HepG2 (cell line): ENCODE results near the gene ASAP2. TPM values are rescaled to one million over a fixed set of nuclear protein-coding genes. Genes with fewer than 3 reads are reported as not detected.

Experiments used
- ATAC-seq: fragments of 200-7000 bp; cut with Tn5 transposase; 3 replicates; pipeline ENCODE4 v1.9.1; 2020; ENCODE audit warnings: mild to moderate bottlenecking, moderate library complexity
- BruUV-seq: library from RNA; stranded (reverse); fragments of 400-500 nt; replicated peaks from 2 replicates; lab custom pipeline; 2021; lab: Mats Ljungman, UMichigan
- CTCF ChIA-PET: fragments of 300-600 bp; formaldehyde crosslinking; extraction: SDS; loops from one replicate; lab custom pipeline; 2021; ENCODE audit warnings: low total read pairs, inconsistent platforms, low intra/inter-chr PET ratio; lab: Yijun Ruan, JAX
- POLR2A ChIA-PET: fragments of 350-600 bp; sonication (Branson Sonifier 250); formaldehyde crosslinking; loops from one replicate; lab custom pipeline; 2020; ENCODE audit warnings: antibody characterized with exemption, inconsistent platforms; lab: Yijun Ruan, JAX
- DNase-seq: peaks from one replicate; pipeline ENCODE4 v3.0.0-alpha.2; 2015; ENCODE audit warnings: low spot score
- FAIRE-seq: peaks from 3 replicates; lab custom pipeline; 2011; peaks lifted over from hg19 to GRCh38; lab: Jason Lieb, UNC
- H2AFZ ChIP-seq: one replicate; pipeline ENCODE4 v1.6.1; 2011; ENCODE audit warnings: low read length, inconsistent platforms
- H3K27ac ChIP-seq: fragments of 300-600 bp; 3 replicates; pipeline ENCODE4 v1.8.0; 2011; ENCODE audit warnings: mixed run types, mild to moderate bottlenecking, mixed read lengths, low read length, inconsistent platforms; ENCODE audit not compliant: insufficient read depth; ENCODE audit errors: extremely low read length
- H3K27me3 ChIP-seq, 2 experiments: fragments of 200-600 bp in 1 of 2; 2 replicates in 1 of 2; 3 replicates in 1 of 2; pipeline versions ENCODE4 v1.6.0 to v1.8.0; 2011; ENCODE audit warnings: low read length in 2 of 2, mild to moderate bottlenecking in 2 of 2, moderate library complexity in 2 of 2, inconsistent platforms in 1 of 2; ENCODE audit not compliant: insufficient read depth in 2 of 2, control insufficient read depth in 1 of 2
- H3K36me3 ChIP-seq, 2 experiments: fragments of 200-600 bp in 1 of 2; replicated peaks in 1 of 2; 2 replicates in 1 of 2; 3 replicates in 1 of 2; pipeline versions ENCODE4 v1.5.1 to v1.8.0; 2011; ENCODE audit warnings: low read length in 2 of 2, inconsistent platforms in 1 of 2; ENCODE audit not compliant: insufficient read depth in 2 of 2, control insufficient read depth in 1 of 2
- H3K4me1 ChIP-seq: 2 replicates; pipeline ENCODE4 v1.5.1; 2012; ENCODE audit warnings: low read length, inconsistent platforms; ENCODE audit not compliant: insufficient read depth
- H3K4me2 ChIP-seq: 2 replicates; pipeline ENCODE4 v1.6.0; 2011; ENCODE audit warnings: low read depth, low read length, inconsistent platforms
- H3K4me3 ChIP-seq, 3 experiments: fragments of 200-600 bp in 1 of 3; sonication (generic), shearing (Covaris generic) in 1 of 3; replicated peaks in 1 of 3; 2 replicates each; pipeline ENCODE4 v1.5.1; 2011 to 2016; ENCODE audit warnings: low read length in 3 of 3, inconsistent platforms in 2 of 3, low read depth in 2 of 3, mild to moderate bottlenecking in 2 of 3, control low read depth in 1 of 3, mixed read lengths in 1 of 3; ENCODE audit not compliant: insufficient read depth in 1 of 3
- H3K79me2 ChIP-seq: one replicate; pipeline ENCODE4 v1.6.1; 2011; ENCODE audit warnings: low read length, inconsistent platforms; ENCODE audit not compliant: insufficient read depth
- H3K9ac ChIP-seq: 2 replicates; pipeline ENCODE4 v1.6.0; 2011; ENCODE audit warnings: mild to moderate bottlenecking, low read depth, low read length, inconsistent platforms; ENCODE audit not compliant: insufficient read depth
- H3K9me3 ChIP-seq: 2 replicates; pipeline ENCODE4 v1.5.1; 2012; ENCODE audit warnings: mild to moderate bottlenecking, low read length
- H4K20me1 ChIP-seq: 2 replicates; pipeline ENCODE4 v1.6.0; 2011; ENCODE audit warnings: inconsistent platforms, mild to moderate bottlenecking, low read length, moderate library complexity; ENCODE audit not compliant: insufficient read depth
- DR1 ChIP-seq: sonication (generic); formaldehyde crosslinking; IDR thresholded peaks from 2 replicates; pipeline ENCODE4 v1.8.0; 2021; ENCODE audit warnings: mild to moderate bottlenecking, missing genetic modification reagents, inconsistent platforms
- FOXO1 ChIP-seq: sonication (generic); formaldehyde crosslinking; IDR thresholded peaks from 2 replicates; pipeline ENCODE4 v1.4.0; 2020; ENCODE audit warnings: missing genetic modification reagents
- KDM5B ChIP-seq: sonication (generic); formaldehyde crosslinking; IDR thresholded peaks from 2 replicates; pipeline ENCODE4 v1.4.0; 2020; ENCODE audit warnings: missing genetic modification reagents, mild to moderate bottlenecking, borderline replicate concordance
- MAZ ChIP-seq, 2 experiments: sonication (generic) in 1 of 2; formaldehyde crosslinking in 1 of 2; IDR thresholded peaks; 2 replicates each; pipeline versions ENCODE4 v1.5.0 to v1.6.1; 2012 to 2020; ENCODE audit warnings: low read depth in 2 of 2, mild to moderate bottlenecking in 2 of 2, borderline replicate concordance in 1 of 2, improper control_type of control experiment in 1 of 2, low read length in 1 of 2, missing genetic modification reagents in 1 of 2, moderate library complexity in 1 of 2
- NPAS2 ChIP-seq: sonication (generic); formaldehyde crosslinking; IDR thresholded peaks from 2 replicates; pipeline ENCODE4 v1.8.0; 2022; ENCODE audit warnings: mild to moderate bottlenecking, missing genetic modification reagents, borderline replicate concordance
- PBX3 ChIP-seq: sonication (generic); formaldehyde crosslinking; IDR thresholded peaks from 2 replicates; pipeline ENCODE4 v1.8.1; 2023; ENCODE audit warnings: missing genetic modification reagents, inconsistent platforms, borderline replicate concordance
- RXRA ChIP-seq: sonication (generic); formaldehyde crosslinking; IDR thresholded peaks from 2 replicates; pipeline ENCODE4 v1.5.1; 2020; ENCODE audit warnings: missing genetic modification reagents
- SIX1 ChIP-seq: sonication (generic); formaldehyde crosslinking; IDR thresholded peaks from 2 replicates; pipeline ENCODE4 v1.4.0; 2020; ENCODE audit warnings: missing genetic modification reagents, borderline replicate concordance
- SMYD3 ChIP-seq: sonication (generic); formaldehyde crosslinking; IDR thresholded peaks from 2 replicates; pipeline ENCODE4 v1.8.1; 2023; ENCODE audit warnings: mild to moderate bottlenecking, missing genetic modification reagents
- SOX13 ChIP-seq, 3 experiments: fragments of 450-650 bp in 1 of 3; sonication (generic) in 1 of 3; formaldehyde crosslinking in 1 of 3; IDR thresholded peaks in 2 of 3; conservative IDR thresholded peaks in 1 of 3; 2 replicates each; pipeline versions ENCODE4 v1.5.0 to v1.6.1; 2016 to 2020; ENCODE audit warnings: antibody characterized with exemption in 1 of 3, mild to moderate bottlenecking in 1 of 3, missing compliant biosample characterization in 1 of 3, missing genetic modification reagents in 1 of 3, moderate library complexity in 1 of 3
- ZBTB42 ChIP-seq: sonication (generic); formaldehyde crosslinking; IDR thresholded peaks from 2 replicates; pipeline ENCODE4 v1.5.0; 2020; ENCODE audit warnings: mild to moderate bottlenecking, missing genetic modification reagents
- ZFX ChIP-seq: sonication (generic); formaldehyde crosslinking; IDR thresholded peaks from 2 replicates; pipeline ENCODE4 v1.4.0; 2020; ENCODE audit warnings: mild to moderate bottlenecking, low read depth, missing genetic modification reagents, moderate library complexity
- ZNF430 ChIP-seq: sonication (generic); formaldehyde crosslinking; IDR thresholded peaks from 2 replicates; pipeline ENCODE4 v1.9.0; 2021; ENCODE audit warnings: mild to moderate bottlenecking, missing genetic modification reagents
- ZNF441 ChIP-seq: sonication (generic); formaldehyde crosslinking; IDR thresholded peaks from 2 replicates; pipeline ENCODE4 v1.7.0; 2021; ENCODE audit warnings: missing genetic modification reagents, borderline replicate concordance
- ZNF720 ChIP-seq: sonication (generic); formaldehyde crosslinking; IDR thresholded peaks from 2 replicates; pipeline ENCODE4 v1.4.0; 2020; ENCODE audit warnings: missing genetic modification reagents
- WGBS: methylation state at CpG from one replicate; pipeline ENCODE4 v1.1.6; 2017; ENCODE audit warnings: low lambda C conversion rate; 5-methylcytosine and 5-hydroxymethylcytosine counted together
- in situ Hi-C: cut with HindIII; loops from 2 replicates; pipeline ENCODE4 v1.10.0; 2017; ENCODE audit warnings: low pct_unique_long_range_greater_than_20kb; ENCODE audit not compliant: extremely low pct_ligation_motif_present
- intact Hi-C: fragments of 100-400 bp; cut with micrococcal nuclease; formaldehyde crosslinking; loops from one replicate; pipeline ENCODE4 v1.10.0; 2022; ENCODE audit not compliant: unreplicated experiment
- polyA plus RNA-seq, 8 experiments: library from polyadenylated mRNA; depleted of rRNA in 3 of 8; stranded (reverse) in 7 of 8; unstranded in 1 of 8; fragments of >200 nt; fragmentation: Illumina TruSeq in 4 of 8; extraction: Trizol in 4 of 8; gene quantifications; 2 replicates each; pipeline versions ENCODE4 v1.2.1 to v1.2.3, GENCODE V29; 2011 to 2016; ENCODE audit warnings: low read depth in 4 of 8, missing spikeins in 1 of 8, mixed read lengths in 1 of 8; ENCODE audit not compliant: insufficient read depth in 1 of 8
- total RNA-seq, 5 experiments: library from RNA; depleted of rRNA; stranded (reverse); fragments of >200 nt; fragmentation: Illumina TruSeq; extraction: Trizol; gene quantifications; 2 replicates each; pipeline ENCODE4 v1.2.3, GENCODE V29; 2016; ENCODE audit warnings: low read depth in 1 of 5
- TF ChIP-seq, protein P1 (sequence below), 2 experiments: sonication (generic) in 1 of 2; formaldehyde crosslinking in 1 of 2; IDR thresholded peaks; 2 replicates each; pipeline versions ENCODE4 v1.4.0 to v1.6.1; 2016 to 2020; ENCODE audit warnings: borderline replicate concordance in 1 of 2, low read depth in 1 of 2, mild to moderate bottlenecking in 1 of 2, missing genetic modification reagents in 1 of 2

The ASAP2 gene
- total and polyA plus RNA-seq, 2 of the 13 experiments (the other 11 are each of a cell fraction or from before 2014, with no cell fraction given), result 7.3 to 22.3 TPM

GRCh38 chr2:9235147-9236044 lies 28.8 kb downstream of the ASAP2 start:
- DNase-seq (no peak), FAIRE-seq (no peak), ATAC-seq (peak; percentile 43)
- Histone ChIP-seq H3K9me3 (no peaks in the 10 kb centered on the region), H2AFZ (no peak overlapping the region), H3K4me3 (peak overlapping the region; percentile 7 to 66 (median 13); a peak in 3 of 6 replicates), H3K4me2 (peak overlapping the region; percentile 92), H3K27ac (peak overlapping the region; percentile 84), H3K27me3 (no peaks in the 10 kb centered on the region), H3K9ac (peak overlapping the region; percentile 40), H3K36me3 (no peaks in the 10 kb centered on the region), H3K4me1 (peaks cover 85% of the 10 kb centered on the region), H4K20me1 (no peaks in the 10 kb centered on the region), H3K79me2 (peaks cover 58% of the 10 kb centered on the region)
- ChIA-PET CTCF (no interaction called here), POLR2A (interaction anchor here (0.8 to 4.7 kb wide), 30 partner anchors 9 to 660 kb away, joined by 3 to 92 read pairs (median 8); partner anchors contain the start of genes ADAM17, ASAP2, CPSF3 and ITGB1BP1)
- TSS peak; percentile 43 for BruUV-seq
- intact Hi-C loops, result no loop called here
- in situ Hi-C loops, result no loop called here
- WGBS, result 66% methylated on average over 15 of the region's 16 CpGs
- 0 out of 2 replicates have a peak, but pooled peaks have one; percentile 14 for TF ChIP-seq FOXO1
- TF ChIP-seq ZFX, result peak; percentile 14; the same call in 1 of the 2 replicates
- TF ChIP-seq SOX13 (IDR thresholded peaks at IDR 0.05), result no peak
- no peak for TF ChIP-seq SOX13 (CRISPR knock-in tag; conservative IDR thresholded peaks at IDR 0.05 in 1 of 2, IDR thresholded peaks at IDR 0.05 in 1 of 2)
- no peak; the same call in 1 of the 2 replicates for TF ChIP-seq DR1
- no peak for TF ChIP-seq ZNF720 (CRISPR knock-in tag)
- no peak for TF ChIP-seq ZNF441 (CRISPR knock-in tag)
- TF ChIP-seq, protein P1, sequence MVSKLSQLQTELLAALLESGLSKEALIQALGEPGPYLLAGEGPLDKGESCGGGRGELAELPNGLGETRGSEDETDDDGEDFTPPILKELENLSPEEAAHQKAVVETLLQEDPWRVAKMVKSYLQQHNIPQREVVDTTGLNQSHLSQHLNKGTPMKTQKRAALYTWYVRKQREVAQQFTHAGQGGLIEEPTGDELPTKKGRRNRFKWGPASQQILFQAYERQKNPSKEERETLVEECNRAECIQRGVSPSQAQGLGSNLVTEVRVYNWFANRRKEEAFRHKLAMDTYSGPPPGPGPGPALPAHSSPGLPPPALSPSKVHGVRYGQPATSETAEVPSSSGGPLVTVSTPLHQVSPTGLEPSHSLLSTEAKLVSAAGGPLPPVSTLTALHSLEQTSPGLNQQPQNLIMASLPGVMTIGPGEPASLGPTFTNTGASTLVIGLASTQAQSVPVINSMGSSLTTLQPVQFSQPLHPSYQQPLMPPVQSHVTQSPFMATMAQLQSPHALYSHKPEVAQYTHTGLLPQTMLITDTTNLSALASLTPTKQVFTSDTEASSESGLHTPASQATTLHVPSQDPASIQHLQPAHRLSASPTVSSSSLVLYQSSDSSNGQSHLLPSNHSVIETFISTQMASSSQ (IDR thresholded peaks at IDR 0.05; ENCODE audit: low read depth), result no peak
- TF ChIP-seq, protein P1 (CRISPR knock-in tag; IDR thresholded peaks at IDR 0.05; ENCODE audit: borderline replicate concordance), result no peak
- TF ChIP-seq PBX3, result no peak
- TF ChIP-seq MAZ (IDR thresholded peaks at IDR 0.05; ENCODE audit: borderline replicate concordance, low read depth, low read length), result no peak
- peak; percentile 40; the same call in 1 of the 2 replicates for TF ChIP-seq MAZ (CRISPR knock-in tag; IDR thresholded peaks at IDR 0.05; ENCODE audit: low read depth)
- TF ChIP-seq RXRA (CRISPR knock-in tag), result 0 out of 2 replicates have a peak, but pooled peaks have one; percentile 28
- TF ChIP-seq ZBTB42 (CRISPR knock-in tag), result no peak
- no peak for TF ChIP-seq NPAS2
- no peak for TF ChIP-seq SIX1 (CRISPR knock-in tag)
- peak; percentile 64; the same call in 1 of the 2 replicates for TF ChIP-seq SMYD3 (CRISPR knock-in tag)
- TF ChIP-seq KDM5B (CRISPR knock-in tag), result peak; percentile 44; the same call in 1 of the 2 replicates
- no peak for TF ChIP-seq ZNF430 (CRISPR knock-in tag)
